CD14-positive monocyte (primary cell): ENCODE measurements around the gene SMIM20. TPM values are rescaled to one million over a fixed set of nuclear protein-coding genes. Genes with fewer than 3 reads are reported as not detected.

Experiments used
- DNase-seq, 3 donors: peaks; one replicate each; pipeline ENCODE4 v3.0.0-alpha.2; 2011 to 2022
- H2AFZ ChIP-seq: 2 replicates; pipeline ENCODE4 v1.6.0; 2012; ENCODE audit warnings: mild to moderate bottlenecking, low read depth, low read length, inconsistent platforms; ENCODE audit not compliant: insufficient read depth, poor library complexity, severe bottlenecking
- H3K27ac ChIP-seq, 2 donors: 1 replicate in 1 of 2; 2 replicates in 1 of 2; pipeline ENCODE4 v1.5.1; 2012 to 2013; ENCODE audit warnings: low read length in 2 of 2, control low read depth in 1 of 2, inconsistent platforms in 1 of 2, low read depth in 1 of 2, mild to moderate bottlenecking in 1 of 2
- H3K27me3 ChIP-seq, 2 donors: one replicate each; pipeline versions ENCODE4 v1.6.0 to v1.6.1; 2011 to 2013; ENCODE audit warnings: low read length in 2 of 2; ENCODE audit not compliant: control insufficient read depth in 2 of 2, insufficient read depth in 2 of 2
- H3K36me3 ChIP-seq, 2 donors: replicated peaks in 1 of 2; 1 replicate in 1 of 2; 2 replicates in 1 of 2; pipeline versions ENCODE4 v1.5.1 to v1.6.1; 2012 to 2013; ENCODE audit warnings: low read length in 2 of 2, control low read depth in 1 of 2, inconsistent platforms in 1 of 2, mild to moderate bottlenecking in 1 of 2; ENCODE audit not compliant: insufficient read depth in 2 of 2, control insufficient read depth in 1 of 2
- H3K4me1 ChIP-seq, 2 donors: 1 replicate in 1 of 2; 2 replicates in 1 of 2; pipeline versions ENCODE4 v1.5.1 to v1.6.1; 2012 to 2013; ENCODE audit warnings: low read length in 2 of 2, control low read depth in 1 of 2, inconsistent platforms in 1 of 2, mild to moderate bottlenecking in 1 of 2, moderate library complexity in 1 of 2; ENCODE audit not compliant: insufficient read depth in 2 of 2, control insufficient read depth in 1 of 2
- H3K4me2 ChIP-seq: replicated peaks from 2 replicates; pipeline ENCODE3; 2012; ENCODE audit warnings: low read length, moderate library complexity, mild to moderate bottlenecking; ENCODE audit not compliant: poor library complexity, severe bottlenecking; ENCODE audit errors: extremely low read depth
- H3K4me3 ChIP-seq, 3 experiments: fragments of 200-600 bp in 1 of 3; sonication (generic) in 1 of 3; replicated peaks in 1 of 3; 1 replicate in 2 of 3; 2 replicates in 1 of 3; pipeline ENCODE4 v1.5.1; 2011 to 2013; ENCODE audit warnings: low read length in 3 of 3, mild to moderate bottlenecking in 3 of 3, control low read depth in 2 of 3, low read depth in 2 of 3, inconsistent platforms in 1 of 3, moderate library complexity in 1 of 3
- H3K79me2 ChIP-seq: 2 replicates; pipeline ENCODE4 v1.6.0; 2012; ENCODE audit warnings: mild to moderate bottlenecking, control low read depth, inconsistent platforms, low read length, moderate library complexity; ENCODE audit not compliant: insufficient read depth
- H3K9ac ChIP-seq: 2 replicates; pipeline ENCODE4 v1.6.0; 2017; ENCODE audit warnings: low read length, mild to moderate bottlenecking; ENCODE audit not compliant: insufficient read depth, poor library complexity, severe bottlenecking
- H3K9me3 ChIP-seq, 2 donors: replicated peaks in 1 of 2; 1 replicate in 1 of 2; 2 replicates in 1 of 2; pipeline versions ENCODE4 v1.5.1 to v1.6.1; 2012 to 2013; ENCODE audit warnings: low read length in 2 of 2, control low read depth in 1 of 2; ENCODE audit not compliant: control insufficient read depth in 1 of 2, insufficient read depth in 1 of 2
- H4K20me1 ChIP-seq: 2 replicates; pipeline ENCODE4 v1.6.0; 2012; ENCODE audit warnings: mild to moderate bottlenecking, low read length, control low read depth, moderate library complexity; ENCODE audit not compliant: insufficient read depth
- H3K27ac Mint-ChIP-seq, 7 donors: one replicate each; pipeline ENCODE4 v1.8.0; 2020; ENCODE audit warnings: mild to moderate bottlenecking in 7 of 7, mixed read lengths in 7 of 7, moderate library complexity in 6 of 7, inconsistent platforms in 2 of 7
- H3K27me3 Mint-ChIP-seq, 3 donors: one replicate each; pipeline ENCODE4 v1.8.0; 2021 to 2022; ENCODE audit warnings: low read depth in 3 of 3, mild to moderate bottlenecking in 3 of 3, mixed read lengths in 3 of 3, moderate library complexity in 3 of 3, inconsistent platforms in 1 of 3
- H3K36me3 Mint-ChIP-seq, 2 donors: one replicate each; pipeline ENCODE4 v1.8.0; 2020; ENCODE audit warnings: mixed read lengths in 2 of 2, inconsistent platforms in 1 of 2, mild to moderate bottlenecking in 1 of 2
- H3K4me1 Mint-ChIP-seq: one replicate; pipeline ENCODE4 v1.8.0; 2020; ENCODE audit warnings: mild to moderate bottlenecking, mixed read lengths
- H3K4me3 Mint-ChIP-seq, 2 donors: one replicate each; pipeline ENCODE4 v1.8.0; 2020; ENCODE audit warnings: mild to moderate bottlenecking in 2 of 2, mixed read lengths in 2 of 2, moderate library complexity in 1 of 2
- H3K9me3 Mint-ChIP-seq, 7 donors: one replicate each; pipeline ENCODE4 v1.8.0; 2020 to 2022; ENCODE audit warnings: mixed read lengths in 7 of 7, mild to moderate bottlenecking in 6 of 7, moderate library complexity in 6 of 7, inconsistent platforms in 2 of 7
- CTCF ChIP-seq: fragments of 200-600 bp; IDR thresholded peaks from one replicate; pipeline ENCODE4 v1.8.0; 2022; ENCODE audit warnings: antibody characterized with exemption, mild to moderate bottlenecking
- WGBS: methylation state at CpG from one replicate; pipeline ENCODE4 v1.1.5; 2013; ENCODE audit warnings: missing lambda C conversion rate; ENCODE audit not compliant: insufficient coverage; 5-methylcytosine and 5-hydroxymethylcytosine counted together
- intact Hi-C, 2 donors: fragments of 100-400 bp; cut with micrococcal nuclease; formaldehyde crosslinking; loops; one replicate each; pipeline versions ENCODE4 v1.15.0 to v1.15.1; 2023
- polyA plus RNA-seq, 3 donors: library from polyadenylated mRNA; depleted of rRNA in 1 of 3; unstranded in 2 of 3; stranded (reverse) in 1 of 3; fragments of 300-500 nt in 2 of 3; fragments of >200 nt in 1 of 3; fragmentation: Illumina TruSeq in 2 of 3; gene quantifications; 1 replicate in 2 of 3; 2 replicates in 1 of 3; pipeline ENCODE4 v1.2.3, GENCODE V29; 2012 to 2021

The SMIM20 gene
- polyA plus RNA-seq, 3 donors = 10.4 to 38.1 (median 33.7) TPM

DNA sequence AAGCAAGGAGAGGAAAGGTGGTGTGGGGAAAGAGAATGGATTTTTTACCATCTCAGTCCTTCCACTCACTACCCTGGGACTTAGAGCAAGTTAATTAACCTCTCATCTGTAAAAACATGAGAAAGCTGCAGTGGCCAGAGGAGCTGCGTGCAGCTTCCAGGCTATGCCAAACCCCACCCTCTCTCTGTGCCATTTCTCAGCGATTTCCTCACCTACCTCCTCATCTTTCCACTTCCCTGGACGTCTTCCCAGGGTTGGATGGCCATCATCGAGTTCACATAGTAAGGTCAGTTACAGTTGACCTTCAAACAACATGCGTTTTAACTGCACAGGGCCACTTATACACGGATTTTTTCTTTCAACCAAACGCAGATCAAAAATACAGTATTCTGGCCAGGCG, 64.3 kb downstream of the SMIM20 start:
- Histone ChIP-seq H3K36me3 (no peaks in the 10 kb centered on the region), H3K79me2 (no peaks in the 10 kb centered on the region), H3K27me3 (no peaks in the 10 kb centered on the region), H3K9me3 (no peaks in the 10 kb centered on the region), H3K4me2 (no peak overlapping the region), H4K20me1 (no peaks in the 10 kb centered on the region), H3K4me1 (no peaks in the 10 kb centered on the region), H2AFZ (no peak overlapping the region), H3K4me3 (no peak overlapping the region), H3K27ac (no peak overlapping the region), H3K9ac (no peak overlapping the region)
- H3K27ac Mint-ChIP-seq = no peak overlapping the region
- peaks cover 3 to 5% (median 4%) of the 10 kb centered on the region in 3 donors for H3K27me3 Mint-ChIP-seq
- WGBS = 94% methylated on average over 8 of the region's 8 CpGs
- peaks cover 0 to 2% (median 0%) of the 10 kb centered on the region in 7 donors for H3K9me3 Mint-ChIP-seq
- no peak for TF ChIP-seq CTCF
- no peak for DNase-seq
- no peak overlapping the region for H3K4me3 Mint-ChIP-seq
- H3K4me1 Mint-ChIP-seq = no peaks in the 10 kb centered on the region
- H3K36me3 Mint-ChIP-seq = no peaks in the 10 kb centered on the region
- intact Hi-C loops = no loop called here

Other genes with a start within 250 kb of the SMIM20 start
- gene SEL1L3, start 51.2 kb upstream of the SMIM20 start, polyA plus RNA-seq = 1 to 10 TPM in 2 of 3 donors, under 1 TPM in 1; 0.61 to 2.2 (median 1.7) TPM